GM18907 (cell line): Measurements from ENCODE around the gene SELENON.

ENCODE experiments used
- ATAC-seq: cut with Tn5 transposase; IDR thresholded peaks from one replicate; pipeline ENCODE4 v1.9.1; 2021; ENCODE audit warnings: mild to moderate bottlenecking, moderate library complexity; ENCODE audit not compliant: unreplicated experiment

Gene SELENON

GRCh38 chr1:25792115-25792514 lies 7.9 kb upstream of the SELENON start:
- ATAC-seq = no peak

DNA sequence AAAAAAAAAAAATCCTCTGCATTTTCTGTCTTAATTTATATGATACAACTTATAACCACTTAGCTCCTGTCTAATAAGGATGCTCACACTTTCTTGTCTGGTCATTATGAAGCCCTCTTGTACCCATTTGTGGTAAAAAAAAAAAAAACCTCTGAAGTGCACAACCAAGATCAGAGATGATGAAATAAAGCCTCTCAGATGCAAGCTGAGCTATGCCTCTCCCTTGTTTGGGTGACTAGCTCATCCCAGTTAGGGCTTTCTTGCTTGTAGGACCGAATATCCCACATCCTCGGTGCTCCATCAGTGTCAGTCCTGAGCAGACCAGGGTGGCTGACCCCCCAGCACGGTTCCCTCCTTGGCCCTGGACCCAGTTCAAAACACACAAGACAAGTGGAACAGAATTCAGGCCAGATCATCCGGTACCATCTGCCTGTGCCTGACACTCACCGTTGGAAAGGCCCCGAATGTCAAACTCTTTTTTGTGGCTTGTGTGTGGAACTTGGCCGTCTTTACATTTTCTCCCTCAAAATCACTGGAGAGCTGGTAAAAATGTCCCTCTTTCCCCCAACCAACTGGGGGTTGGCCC lies 6.3 kb upstream of the SELENON start:
- no peak for ATAC-seq

GRCh38 chr1:25794325-25794724 lies 5.7 kb upstream of the SELENON start:
- ATAC-seq = no peak

- no peak for ATAC-seq
Observed at GRCh38 chr1:25795211-25795610, 4.8 kb upstream of the SELENON start.

GRCh38 chr1:25795946-25796810 lies 3.8 kb upstream of the SELENON start:
- no peak for ATAC-seq

DNA sequence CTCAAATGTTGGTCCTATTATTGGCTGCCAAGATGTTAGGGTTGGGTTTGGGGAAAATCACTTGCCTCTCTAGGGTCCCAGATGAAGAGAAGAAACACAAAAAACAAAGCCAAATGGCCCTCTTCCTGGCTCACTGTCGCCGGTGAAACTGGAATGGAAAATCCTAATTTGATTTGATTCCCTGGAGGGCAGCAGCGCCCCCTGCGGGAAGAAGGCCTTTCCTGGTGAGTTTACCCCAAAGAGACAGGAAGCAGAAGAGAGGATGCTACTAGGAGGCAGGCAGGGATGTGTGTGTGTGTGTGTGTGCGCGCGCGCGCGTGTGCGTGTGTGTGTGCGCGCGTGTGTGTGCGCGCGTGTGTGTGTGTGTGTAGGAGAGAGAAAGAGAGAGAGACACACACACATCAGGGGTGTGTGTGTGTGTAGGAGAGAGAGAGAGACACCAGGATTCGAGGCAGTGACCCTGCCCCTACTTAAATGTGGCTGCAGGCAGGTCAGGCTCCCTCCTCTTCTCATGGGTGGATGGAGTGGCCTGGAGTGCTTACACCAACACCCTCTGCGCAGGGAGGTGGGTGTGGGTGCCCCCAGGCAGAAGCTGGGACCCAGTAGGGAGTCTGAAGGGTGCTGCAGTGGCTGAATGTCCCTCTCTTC lies 3.1 kb upstream of the SELENON start:
- ATAC-seq = no peak

- ATAC-seq = no peak
Observed at GRCh38 chr1:25797939-25798338, 2.1 kb upstream of the SELENON start.

GRCh38 chr1:25798666-25799351 lies 1.2 kb upstream of the SELENON start:
- no peak for ATAC-seq

GRCh38 chr1:25799352-25799934 lies 550 bp upstream of the SELENON start:
- no peak for ATAC-seq

GRCh38 chr1:25800703-25801377 lies 847 bp downstream of the SELENON start:
- ATAC-seq = no peak

- ATAC-seq = peak; percentile 53
Observed at GRCh38 chr1:25802915-25803314, 2.9 kb downstream of the SELENON start.

DNA sequence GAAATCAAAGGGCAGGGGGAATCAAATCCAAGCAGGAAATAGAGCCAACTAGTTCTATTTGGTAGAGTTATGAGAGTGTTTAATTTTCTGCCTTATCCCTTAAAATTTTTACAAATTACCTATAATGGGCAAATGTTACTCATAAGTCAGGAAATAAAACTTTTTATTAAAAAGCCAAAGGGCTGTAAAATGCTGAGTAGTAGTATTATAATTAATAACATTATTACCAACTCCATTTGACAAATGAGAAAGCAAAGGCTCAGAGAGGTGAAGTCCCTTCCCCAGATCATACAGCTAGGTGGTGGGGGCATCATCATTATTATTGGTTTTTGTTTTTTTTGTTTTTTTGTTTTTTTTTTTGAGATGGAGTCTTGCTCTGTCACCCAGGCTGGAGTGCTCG lies 3.4 kb downstream of the SELENON start:
- no peak for ATAC-seq

DNA sequence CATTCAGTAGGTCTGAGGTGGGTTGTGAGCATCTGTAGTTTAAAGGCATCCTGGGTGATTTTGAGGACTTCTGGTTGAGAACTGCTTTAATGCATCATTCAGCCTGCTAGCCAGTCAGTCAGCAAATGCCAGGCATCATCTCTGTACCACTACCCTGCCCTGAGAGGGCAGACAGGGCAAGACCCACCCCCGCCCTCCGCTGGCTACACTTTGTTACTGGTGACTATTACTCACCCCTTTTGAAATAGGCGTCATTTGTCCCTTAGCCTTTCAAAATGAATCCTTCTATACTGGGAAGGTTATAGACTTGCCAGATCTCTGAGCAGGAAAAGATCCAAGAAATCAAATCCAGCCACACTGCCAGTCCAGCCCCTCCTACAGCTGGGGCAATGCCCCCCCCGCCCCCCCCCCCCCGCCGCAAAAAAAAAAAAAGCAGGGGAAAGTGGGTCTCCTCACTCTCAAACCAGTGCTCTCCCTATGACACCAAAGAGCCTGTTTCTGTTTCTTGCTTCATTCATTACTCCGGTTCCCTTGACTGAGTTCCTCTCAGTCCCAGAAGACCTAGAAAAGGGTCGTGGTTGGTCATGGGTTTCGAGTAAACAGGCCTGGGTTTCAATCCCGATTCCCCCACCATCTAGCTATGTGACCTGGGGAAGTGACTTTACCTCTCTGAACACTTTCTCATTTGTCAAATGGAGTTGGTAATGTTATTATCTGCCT lies 4.4 kb downstream of the SELENON start:
- no peak for ATAC-seq

- no peak for ATAC-seq
Observed at GRCh38 chr1:25804964-25805862, 5.2 kb downstream of the SELENON start.

DNA sequence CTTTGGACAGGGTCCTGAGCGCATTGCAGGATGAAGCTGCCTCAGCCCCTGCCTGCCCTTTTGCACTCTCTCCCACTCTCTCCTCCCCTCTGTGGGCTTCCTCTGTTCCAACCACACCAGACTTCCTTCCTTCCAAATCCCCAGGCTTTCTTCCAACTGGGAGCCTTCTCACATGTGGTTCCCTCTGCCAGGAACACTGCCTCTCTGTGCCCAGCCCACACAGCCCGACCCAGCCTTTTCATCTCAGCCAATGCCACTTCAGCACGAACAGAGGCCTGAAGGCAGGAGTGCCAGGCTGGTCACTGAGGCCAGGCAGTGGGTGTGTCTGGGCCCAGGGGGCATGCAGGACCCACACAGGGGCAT lies 5.9 kb downstream of the SELENON start:
- ATAC-seq = no peak

DNA sequence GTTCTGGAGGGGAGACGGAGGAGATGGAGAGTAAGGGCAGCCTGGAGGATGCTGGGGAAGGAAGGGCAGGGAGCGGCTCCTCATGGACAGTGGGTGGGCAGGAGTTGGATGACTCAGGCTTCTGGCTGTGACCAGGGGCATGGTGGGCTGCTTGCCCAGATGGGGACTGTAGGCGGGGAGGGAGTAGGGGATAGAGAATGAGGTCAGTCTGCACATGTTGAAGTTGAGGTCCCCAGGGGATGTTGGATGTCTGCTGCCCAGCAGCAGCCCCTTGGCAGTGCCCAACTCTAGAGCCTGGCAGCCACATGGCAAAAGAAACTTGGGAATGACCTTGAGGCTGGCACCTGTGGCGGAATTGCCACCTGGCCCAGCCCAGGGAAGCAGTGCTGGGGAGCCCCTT lies 6.4 kb downstream of the SELENON start:
- ATAC-seq = no peak

DNA sequence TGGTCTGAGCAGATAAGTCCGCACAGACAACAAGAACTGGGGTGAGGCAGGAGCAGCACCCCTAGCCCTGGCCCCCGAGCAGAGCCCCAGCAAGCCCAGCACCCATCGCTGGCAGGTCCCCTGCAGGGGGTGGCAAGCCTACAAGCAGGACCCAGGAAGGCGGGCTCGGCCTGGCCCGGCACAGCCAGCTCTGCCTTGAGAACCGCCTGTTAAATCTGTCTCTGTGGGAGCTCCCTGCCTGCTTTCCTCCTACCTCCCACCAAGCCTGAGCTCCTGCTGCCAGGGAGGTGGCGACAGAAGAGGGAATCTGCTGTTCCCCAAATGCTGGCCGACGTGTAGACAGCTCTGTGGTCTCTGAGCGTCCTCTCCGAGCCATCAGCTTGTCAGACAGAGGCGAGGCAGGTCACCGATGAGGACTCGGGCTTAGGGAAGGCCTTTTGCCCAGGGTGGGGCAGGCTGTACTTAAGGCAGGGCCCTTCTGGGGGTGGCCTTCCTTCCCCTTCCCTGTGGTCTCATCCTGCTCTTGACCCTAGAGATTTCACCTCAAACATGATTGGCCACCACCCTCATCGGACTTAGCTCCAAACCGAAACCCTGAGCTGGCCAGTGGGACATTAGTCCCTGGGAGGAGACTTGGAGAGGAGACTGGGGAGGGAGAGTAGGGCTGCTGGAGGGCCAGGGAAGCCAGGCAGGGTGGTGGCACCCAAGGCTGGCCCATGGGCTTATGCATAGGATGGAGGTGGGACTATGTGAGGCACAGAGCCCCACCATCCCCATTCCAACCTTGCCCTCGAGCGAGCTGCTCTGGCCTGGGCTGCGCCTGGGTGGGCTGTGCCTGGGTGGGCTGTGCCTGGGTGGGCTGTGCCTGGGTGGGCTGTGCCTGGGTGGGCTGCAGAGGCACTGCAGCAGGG lies 7.7 kb downstream of the SELENON start:
- no peak for ATAC-seq
